T-cell (primary cell): ENCODE measurements around the gene SEC23IP. TPM values are rescaled to one million over a fixed set of nuclear protein-coding genes. Genes with fewer than 3 reads are reported as not detected.
"Not testable (repeated sequence)": the region's sequence is repeated elsewhere in the genome, so short reads cannot be mapped to it uniquely, and the experiment has no call there.

ENCODE experiments used
- ATAC-seq, 4 experiments: fragments of 200-7000 bp in 3 of 4; fragments of 150-1000 bp in 1 of 4; cut with Tn5 transposase; replicated peaks in 1 of 4; 1 replicate in 3 of 4; 2 replicates in 1 of 4; pipeline ENCODE4 v1.10.0; 2021; ENCODE audit warnings: moderate library complexity in 3 of 4, mild to moderate bottlenecking in 2 of 4, moderate number of reproducible peaks in 1 of 4
- CTCF ChIA-PET, 2 donors: fragments of 300-600 bp; sonication (Branson Sonifier 250); formaldehyde crosslinking; loops; one replicate each; lab custom pipeline; 2022; ENCODE audit warnings: antibody characterized with exemption in 2 of 2; lab: Charles Lee
- POLR2A ChIA-PET, 2 donors: fragments of 300-600 bp; sonication (Branson Sonifier 250); formaldehyde crosslinking; loops; one replicate each; lab custom pipeline; 2022; ENCODE audit warnings: antibody characterized with exemption in 2 of 2; lab: Charles Lee
- DNase-seq, 35 experiments: peaks; one replicate each; pipeline versions ENCODE4 v3.0.0 to v3.0.0-alpha.2; 2013 to 2023
- H3K27ac ChIP-seq: one replicate; pipeline ENCODE4 v1.5.1; 2013; ENCODE audit warnings: low read length
- H3K27me3 ChIP-seq, 2 experiments: replicated peaks in 1 of 2; 1 replicate in 1 of 2; 2 replicates in 1 of 2; pipeline versions ENCODE4 v1.6.1 to v1.7.0; 2013; ENCODE audit warnings: low read length in 1 of 2, mixed read lengths in 1 of 2; ENCODE audit not compliant: control insufficient read depth in 2 of 2, insufficient read depth in 2 of 2; ENCODE audit errors: extremely low read depth in 1 of 2
- H3K36me3 ChIP-seq, 2 donors: 1 replicate in 1 of 2; 2 replicates in 1 of 2; pipeline versions ENCODE4 v1.6.1 to v1.7.0; 2013; ENCODE audit warnings: low read length in 1 of 2; ENCODE audit not compliant: control insufficient read depth in 2 of 2, insufficient read depth in 1 of 2; ENCODE audit errors: extremely low read depth in 1 of 2
- H3K4me1 ChIP-seq, 2 experiments: 1 replicate in 1 of 2; 2 replicates in 1 of 2; pipeline versions ENCODE4 v1.6.1 to v1.7.0; 2013; ENCODE audit warnings: low read length in 2 of 2, mixed read lengths in 1 of 2; ENCODE audit not compliant: insufficient read depth in 2 of 2, control insufficient read depth in 1 of 2; ENCODE audit errors: extremely low read depth in 1 of 2
- H3K4me3 ChIP-seq, 2 donors: 1 replicate in 1 of 2; 2 replicates in 1 of 2; pipeline versions ENCODE4 v1.5.1 to v1.7.0; 2013; ENCODE audit warnings: mild to moderate bottlenecking in 2 of 2, low read length in 1 of 2, moderate library complexity in 1 of 2; ENCODE audit not compliant: control insufficient read depth in 1 of 2; ENCODE audit errors: extremely low read depth in 1 of 2
- H3K9me3 ChIP-seq: 2 replicates; pipeline ENCODE4 v1.7.0; 2013
- H3K27ac Mint-ChIP-seq, 2 donors: one replicate each; pipeline ENCODE4 v1.8.0; 2020 to 2021; ENCODE audit warnings: mild to moderate bottlenecking in 2 of 2, mixed read lengths in 2 of 2
- H3K27me3 Mint-ChIP-seq, 2 donors: one replicate each; pipeline ENCODE4 v1.8.0; 2021 to 2022; ENCODE audit warnings: mixed read lengths in 2 of 2
- H3K36me3 Mint-ChIP-seq: one replicate; pipeline ENCODE4 v1.8.0; 2021; ENCODE audit warnings: mixed read lengths
- H3K4me1 Mint-ChIP-seq, 3 donors: one replicate each; pipeline ENCODE4 v1.8.0; 2020 to 2022; ENCODE audit warnings: mixed read lengths in 3 of 3, mild to moderate bottlenecking in 1 of 3
- H3K4me3 Mint-ChIP-seq, 3 donors: one replicate each; pipeline ENCODE4 v1.8.0; 2020 to 2022; ENCODE audit warnings: mild to moderate bottlenecking in 3 of 3, mixed read lengths in 3 of 3, moderate library complexity in 3 of 3
- H3K9me3 Mint-ChIP-seq, 3 donors: one replicate each; pipeline ENCODE4 v1.8.0; 2020 to 2022; ENCODE audit warnings: mixed read lengths in 3 of 3
- WGBS: methylation state at CpG from one replicate; pipeline ENCODE4 v1.1.5; 2013; ENCODE audit warnings: missing lambda C conversion rate; ENCODE audit not compliant: insufficient coverage; 5-methylcytosine and 5-hydroxymethylcytosine counted together
- total RNA-seq, 35 experiments: library from RNA in 6 of 35; stranded (reverse) in 6 of 35; fragments of 120-200 nt in 1 of 35; gene quantifications; one replicate each; pipeline versions ENCODE4 v1.2.1 to v1.2.4 and lab custom pipeline; 2013 to 2026

SEC23IP gene
- total RNA-seq, 5 donors from 2014 or later (not counting 1 experiment from before 2014, with no cell fraction given), result 33.8 to 67.1 (median 52.0) TPM

- not testable (repeated sequence) for H3K27ac Mint-ChIP-seq, DNase-seq, H3K4me3 Mint-ChIP-seq, H3K27me3 ChIP-seq, ATAC-seq, H3K9me3 ChIP-seq, H3K36me3 Mint-ChIP-seq, H3K4me3 ChIP-seq, H3K9me3 Mint-ChIP-seq, H3K36me3 ChIP-seq, H3K27me3 Mint-ChIP-seq, H3K27ac ChIP-seq
- peaks cover 14 to 19% (median 17%) of the 10 kb centered on the region in 3 donors for H3K4me1 Mint-ChIP-seq
- ChIA-PET POLR2A (interaction anchor here in 1 of 2 donors (0.7 kb wide), 1 partner anchor 1071 kb away, joined by 6 read pairs; no protein-coding TSS in a partner anchor), CTCF (interaction anchor here in 1 of 2 donors (0.6 kb wide), 1 partner anchor 8 kb away, joined by 5 read pairs; no protein-coding TSS in a partner anchor)
- no CpG with 5 or more reads among the region's 3 CpGs for WGBS
- H3K4me1 ChIP-seq, result peaks cover 8 to 16% of the 10 kb centered on the region in 2 experiments
Measured at GRCh38 chr10:119889201-119889600, 3.3 kb upstream of the SEC23IP start.

- 100% methylated on average over 1 of the region's 4 CpGs for WGBS
- H3K27me3 ChIP-seq, POLR2A ChIA-PET, H3K36me3 Mint-ChIP-seq, H3K4me3 ChIP-seq, H3K9me3 Mint-ChIP-seq, H3K36me3 ChIP-seq, DNase-seq, ATAC-seq, H3K27ac Mint-ChIP-seq, H3K27ac ChIP-seq, H3K9me3 ChIP-seq, H3K27me3 Mint-ChIP-seq: not testable (repeated sequence)
- peaks cover 8 to 17% of the 10 kb centered on the region in 2 experiments for H3K4me1 ChIP-seq
- CTCF ChIA-PET, result interaction anchor here in 1 of 2 donors (1.4 kb wide), 1 partner anchor 31 kb away, joined by 4 read pairs; no protein-coding TSS in a partner anchor
- Mint-ChIP-seq H3K4me3 (peak overlapping the region in 1 of 3 donors; percentile 19), H3K4me1 (peaks cover 25 to 29% (median 28%) of the 10 kb centered on the region in 3 donors)
Measured at GRCh38 chr10:119890307-119890706, 2.2 kb upstream of the SEC23IP start.

GRCh38 chr10:119891849-119892187 lies 712 bp upstream of the SEC23IP start:
- not testable (repeated sequence) for H3K9me3 ChIP-seq, H3K9me3 Mint-ChIP-seq, DNase-seq, H3K36me3 Mint-ChIP-seq, H3K27me3 ChIP-seq, ATAC-seq, H3K36me3 ChIP-seq, H3K27me3 Mint-ChIP-seq
- Histone ChIP-seq H3K4me3 (peak overlapping the region; percentile 74 to 98), H3K27ac (peak overlapping the region; percentile 82), H3K4me1 (peaks cover 8 to 24% of the 10 kb centered on the region in 2 experiments)
- WGBS, result 76% methylated on average over 7 of the region's 14 CpGs
- peak overlapping the region in 1 of 2 donors; percentile 97 for H3K27ac Mint-ChIP-seq
- peaks cover 40 to 44% (median 43%) of the 10 kb centered on the region in 3 donors for H3K4me1 Mint-ChIP-seq
- H3K4me3 Mint-ChIP-seq, result peak overlapping the region; percentile 86 to 95 (median 91)
- ChIA-PET POLR2A (interaction anchor here (0.9 to 2.4 kb wide), 3 partner anchors 19 to 21 kb away, joined by 5 to 7 read pairs (median 5); partner anchors contain the start of gene MCMBP (in 2 of the 2)), CTCF (interaction anchor here (1.4 to 1.8 kb wide), 2 partner anchors 18 to 33 kb away, joined by 4 to 14 read pairs; partner anchors contain the start of gene MCMBP (in 1 of the 2))

GRCh38 chr10:119893074-119893473 lies 544 bp downstream of the SEC23IP start:
- H3K9me3 ChIP-seq, result no peaks in the 10 kb centered on the region
- H3K27me3 Mint-ChIP-seq, result no peaks in the 10 kb centered on the region
- H3K36me3 ChIP-seq, result no peaks in the 10 kb centered on the region
- peaks cover 7% of the 10 kb centered on the region for H3K36me3 Mint-ChIP-seq
- H3K4me1 Mint-ChIP-seq, result peaks cover 47 to 51% (median 50%) of the 10 kb centered on the region in 3 donors
- H3K4me3 Mint-ChIP-seq, result peak overlapping the region; percentile 86 to 95 (median 91)
- CTCF ChIA-PET, result interaction anchor here (0.5 to 1.8 kb wide), 4 partner anchors 20 to 1273 kb away, joined by 3 to 14 read pairs (median 3); partner anchors contain the start of gene MCMBP (in 1 of the 2)
- POLR2A ChIA-PET, result interaction anchor here (1.0 to 2.4 kb wide), 2 partner anchors 20 to 22 kb away, joined by 5 to 7 read pairs; partner anchors contain the start of gene MCMBP (in 1 of the 2)
- peak overlapping the region; percentile 82 for H3K27ac ChIP-seq
- WGBS, result 17% methylated on average over 2 of the region's 9 CpGs
- peak overlapping the region; percentile 74 to 98 for H3K4me3 ChIP-seq
- no peaks in the 10 kb centered on the region for H3K9me3 Mint-ChIP-seq
- H3K27ac Mint-ChIP-seq, result peak overlapping the region; percentile 92 to 97
- H3K4me1 ChIP-seq, result peaks cover 8 to 26% of the 10 kb centered on the region in 2 experiments
- DNase-seq, result peak in 1 of 35 experiments; percentile 17
- no peak for ATAC-seq
- no peaks in the 10 kb centered on the region for H3K27me3 ChIP-seq

- peaks cover 56 to 59% (median 59%) of the 10 kb centered on the region in 3 donors for H3K4me1 Mint-ChIP-seq
- no peaks in the 10 kb centered on the region for H3K9me3 ChIP-seq
- ChIA-PET POLR2A (interaction anchor here in 1 of 2 donors (0.7 kb wide), 1 partner anchor 28 kb away, joined by 6 read pairs; no protein-coding TSS in a partner anchor), CTCF (interaction anchor here (0.6 to 1.8 kb wide), 3 partner anchors 21 to 212 kb away, joined by 3 to 14 read pairs (median 3); partner anchors contain the start of gene MCMBP (in 1 of the 2))
- ATAC-seq (no peak), DNase-seq (no peak)
- WGBS, result no CpG with 5 or more reads among the region's 3 CpGs
- H3K36me3 Mint-ChIP-seq, result peaks cover 15% of the 10 kb centered on the region
- no peak overlapping the region for H3K27ac ChIP-seq
- H3K4me3 ChIP-seq, result no peak overlapping the region
- H3K4me3 Mint-ChIP-seq, result peak overlapping the region; percentile 86 to 95 (median 91)
- peaks cover 8 to 26% of the 10 kb centered on the region in 2 experiments for H3K4me1 ChIP-seq
- H3K27me3 Mint-ChIP-seq, result no peaks in the 10 kb centered on the region
- no peaks in the 10 kb centered on the region for H3K9me3 Mint-ChIP-seq
- no peaks in the 10 kb centered on the region for H3K27me3 ChIP-seq
- H3K36me3 ChIP-seq, result peaks cover 0 to 8% of the 10 kb centered on the region in 2 donors
- peak overlapping the region; percentile 29 to 80 for H3K27ac Mint-ChIP-seq
Measured at GRCh38 chr10:119893845-119894427, 1.4 kb downstream of the SEC23IP start.

- peak overlapping the region in 1 of 3 donors; percentile 1 for H3K4me3 Mint-ChIP-seq
Measured at GRCh38 chr10:119896061-119896655, 3.6 kb downstream of the SEC23IP start.

More at GRCh38 chr10:119896061-119896655, 3.6 kb downstream of the SEC23IP start:
- no peaks in the 10 kb centered on the region for H3K27me3 Mint-ChIP-seq
- H3K4me3 ChIP-seq, result no peak overlapping the region
- peaks cover 0 to 11% of the 10 kb centered on the region in 2 donors for H3K36me3 ChIP-seq
- peaks cover 60 to 70% (median 67%) of the 10 kb centered on the region in 3 donors for H3K4me1 Mint-ChIP-seq
- CTCF ChIA-PET, result no interaction called here
- no peaks in the 10 kb centered on the region for H3K9me3 ChIP-seq
- no peak overlapping the region for H3K27ac ChIP-seq
- peak overlapping the region; percentile 32 to 71 for H3K27ac Mint-ChIP-seq
- peaks cover 8 to 31% of the 10 kb centered on the region in 2 experiments for H3K4me1 ChIP-seq
- no peaks in the 10 kb centered on the region for H3K9me3 Mint-ChIP-seq
- peaks cover 19% of the 10 kb centered on the region for H3K36me3 Mint-ChIP-seq
- ATAC-seq, result no peak
- POLR2A ChIA-PET, result no interaction called here
- WGBS, result 67% methylated on average over 4 of the region's 4 CpGs
- DNase-seq, result no peak
- H3K27me3 ChIP-seq, result no peaks in the 10 kb centered on the region
